Kidney epithelial cell (primary cell): ENCODE data around the gene TCFL5. TPM values are rescaled to one million over a fixed set of nuclear protein-coding genes. Genes with fewer than 3 reads are reported as not detected.

Source experiments
- DNase-seq: peaks from one replicate; pipeline ENCODE4 v3.0.0-alpha.2; 2010; ENCODE audit warnings: low read depth
- H3K27me3 ChIP-seq: 2 replicates; pipeline ENCODE4 v1.6.0; 2011; ENCODE audit warnings: low read length; ENCODE audit not compliant: control insufficient read depth, insufficient read depth
- H3K36me3 ChIP-seq: 2 replicates; pipeline ENCODE4 v1.5.1; 2011; ENCODE audit warnings: low read length; ENCODE audit not compliant: control insufficient read depth, insufficient read depth
- H3K4me3 ChIP-seq: 2 replicates; pipeline ENCODE4 v1.5.1; 2011; ENCODE audit warnings: low read depth, mild to moderate bottlenecking, control low read depth, low read length
- CTCF ChIP-seq: IDR thresholded peaks from 2 replicates; pipeline ENCODE4 v1.5.1; 2011; ENCODE audit warnings: mild to moderate bottlenecking, moderate library complexity, low read length, control low read depth, inconsistent platforms; ENCODE audit not compliant: insufficient read depth, poor library complexity, severe bottlenecking
- total RNA-seq: library from RNA; depleted of rRNA; stranded (reverse); fragments of >200 nt; gene quantifications from 2 replicates; pipeline ENCODE4 v1.2.3, GENCODE V29; 2015

TCFL5 gene
- total RNA-seq, 1 donor from 2014 or later = 5.4 TPM

DNA sequence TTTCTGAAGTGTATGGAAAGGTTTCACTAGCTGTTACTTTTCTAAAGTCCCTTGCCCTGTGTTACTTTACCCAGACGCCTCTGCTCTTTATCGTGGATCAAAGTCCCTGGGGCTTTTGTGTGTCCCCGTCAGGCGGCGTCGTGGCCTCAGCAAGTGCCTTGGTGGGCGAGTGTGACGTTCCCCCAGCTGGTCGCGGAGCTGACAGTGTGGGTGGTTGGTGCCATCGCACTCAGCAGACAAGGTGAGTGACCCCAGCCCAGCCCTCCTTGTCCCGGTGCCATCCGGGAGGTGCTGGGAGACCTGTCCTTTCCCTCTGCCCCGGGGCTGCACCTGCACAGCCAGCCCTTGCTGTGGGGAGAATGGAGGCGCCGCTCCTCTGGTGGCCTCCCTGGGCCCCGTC lies 27.3 kb upstream of the TCFL5 start:
- DNase-seq = no peak
- Histone ChIP-seq H3K36me3 (peaks cover 6% of the 10 kb centered on the region), H3K4me3 (no peak overlapping the region), H3K27me3 (no peaks in the 10 kb centered on the region)
- TF ChIP-seq CTCF = no peak

DNA sequence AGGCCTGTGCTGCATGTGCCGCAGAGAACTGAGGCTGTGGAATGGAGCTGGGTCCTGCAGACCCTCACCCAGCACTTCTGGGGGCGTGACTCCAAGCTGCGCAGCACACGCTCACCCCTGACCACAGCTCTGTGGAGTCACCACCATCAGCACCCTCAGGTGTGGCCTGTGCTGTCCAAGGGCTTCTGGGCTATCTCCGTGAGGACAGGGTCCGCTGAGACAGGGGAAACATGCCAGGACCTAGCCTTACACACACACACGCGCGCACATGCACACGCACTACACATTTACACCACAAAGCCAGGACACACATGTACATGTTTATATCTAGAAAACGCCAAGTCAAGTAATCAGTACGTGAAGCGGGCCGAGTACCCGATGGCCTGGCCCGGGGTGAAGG lies 26.8 kb upstream of the TCFL5 start:
- H3K4me3 ChIP-seq = no peak overlapping the region
- no peak for TF ChIP-seq CTCF
- no peak for DNase-seq
- H3K36me3 ChIP-seq = peaks cover 6% of the 10 kb centered on the region
- no peaks in the 10 kb centered on the region for H3K27me3 ChIP-seq

GRCh38 chr20:62887860-62888239 lies 26.2 kb upstream of the TCFL5 start:
- H3K36me3 ChIP-seq = peaks cover 6% of the 10 kb centered on the region
- no peak for DNase-seq
- no peak overlapping the region for H3K4me3 ChIP-seq
- H3K27me3 ChIP-seq = no peaks in the 10 kb centered on the region
- TF ChIP-seq CTCF = no peak

DNA sequence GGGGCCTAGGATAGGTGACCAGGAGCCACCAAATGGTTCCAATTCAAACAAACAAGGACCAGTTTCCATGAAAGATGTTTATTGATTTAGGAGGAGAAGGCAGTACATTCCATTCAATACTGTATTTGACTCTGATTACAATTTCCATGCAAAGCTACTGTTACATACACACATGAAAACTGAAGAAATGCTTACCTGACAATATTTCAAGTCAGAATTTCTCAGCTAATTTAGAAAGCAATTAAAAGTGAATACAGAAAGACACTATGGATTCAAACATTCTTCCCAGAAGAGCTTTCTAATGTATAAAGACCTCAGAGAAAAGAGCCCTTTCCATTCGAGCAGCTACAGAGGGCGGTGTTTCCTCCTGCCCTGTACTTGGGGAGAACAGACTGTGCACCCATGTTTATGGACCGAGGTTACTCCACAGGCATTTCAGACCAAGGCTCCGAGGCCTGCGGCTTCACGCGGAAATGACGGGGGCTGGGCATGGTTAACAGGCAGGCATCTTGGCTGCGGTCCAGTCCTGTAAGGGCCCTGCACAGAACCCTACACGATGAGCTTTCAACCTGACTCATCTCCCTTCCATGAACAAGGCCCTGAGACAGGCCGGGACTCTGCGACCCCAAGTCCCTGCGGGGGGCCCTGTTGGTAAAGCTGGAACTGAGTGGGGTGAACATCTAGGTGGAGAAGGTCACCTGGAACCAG lies 25.7 kb upstream of the TCFL5 start:
- no peak for DNase-seq
- H3K4me3 ChIP-seq = no peak overlapping the region
- H3K27me3 ChIP-seq = no peaks in the 10 kb centered on the region
- TF ChIP-seq CTCF = no peak
- H3K36me3 ChIP-seq = peaks cover 4% of the 10 kb centered on the region

GRCh38 chr20:62886709-62887058 lies 25.1 kb upstream of the TCFL5 start:
- no peaks in the 10 kb centered on the region for H3K27me3 ChIP-seq
- no peak for TF ChIP-seq CTCF
- DNase-seq = no peak
- no peak overlapping the region for H3K4me3 ChIP-seq
- H3K36me3 ChIP-seq = peaks cover 3% of the 10 kb centered on the region

- no peak for TF ChIP-seq CTCF
- Histone ChIP-seq H3K36me3 (peaks cover 3% of the 10 kb centered on the region), H3K4me3 (no peak overlapping the region), H3K27me3 (no peaks in the 10 kb centered on the region)
- DNase-seq = no peak
Observed at GRCh38 chr20:62885896-62886708, 24.5 kb upstream of the TCFL5 start.
